HepG2 (cell line): Measurements from ENCODE around the gene AFAP1. TPM values are rescaled to one million over a fixed set of nuclear protein-coding genes. Genes with fewer than 3 reads are reported as not detected.

ENCODE experiments used
- ATAC-seq: fragments of 200-7000 bp; cut with Tn5 transposase; 3 replicates; pipeline ENCODE4 v1.9.1; 2020; ENCODE audit warnings: mild to moderate bottlenecking, moderate library complexity
- BruUV-seq: library from RNA; stranded (reverse); fragments of 400-500 nt; replicated peaks from 2 replicates; lab custom pipeline; 2021; lab: Mats Ljungman, UMichigan
- CTCF ChIA-PET: fragments of 300-600 bp; formaldehyde crosslinking; extraction: SDS; loops from one replicate; lab custom pipeline; 2021; ENCODE audit warnings: low total read pairs, inconsistent platforms, low intra/inter-chr PET ratio; lab: Yijun Ruan, JAX
- POLR2A ChIA-PET: fragments of 350-600 bp; sonication (Branson Sonifier 250); formaldehyde crosslinking; loops from one replicate; lab custom pipeline; 2020; ENCODE audit warnings: antibody characterized with exemption, inconsistent platforms; lab: Yijun Ruan, JAX
- DNase-seq: peaks from one replicate; pipeline ENCODE4 v3.0.0-alpha.2; 2015; ENCODE audit warnings: low spot score
- FAIRE-seq: peaks from 3 replicates; lab custom pipeline; 2011; peaks lifted over from hg19 to GRCh38; lab: Jason Lieb, UNC
- H2AFZ ChIP-seq: one replicate; pipeline ENCODE4 v1.6.1; 2011; ENCODE audit warnings: low read length, inconsistent platforms
- H3K27ac ChIP-seq: fragments of 300-600 bp; 3 replicates; pipeline ENCODE4 v1.8.0; 2011; ENCODE audit warnings: mixed run types, mild to moderate bottlenecking, mixed read lengths, low read length, inconsistent platforms; ENCODE audit not compliant: insufficient read depth; ENCODE audit errors: extremely low read length
- H3K27me3 ChIP-seq, 2 experiments: fragments of 200-600 bp in 1 of 2; 2 replicates in 1 of 2; 3 replicates in 1 of 2; pipeline versions ENCODE4 v1.6.0 to v1.8.0; 2011; ENCODE audit warnings: low read length in 2 of 2, mild to moderate bottlenecking in 2 of 2, moderate library complexity in 2 of 2, inconsistent platforms in 1 of 2; ENCODE audit not compliant: insufficient read depth in 2 of 2, control insufficient read depth in 1 of 2
- H3K36me3 ChIP-seq, 2 experiments: fragments of 200-600 bp in 1 of 2; replicated peaks in 1 of 2; 2 replicates in 1 of 2; 3 replicates in 1 of 2; pipeline versions ENCODE4 v1.5.1 to v1.8.0; 2011; ENCODE audit warnings: low read length in 2 of 2, inconsistent platforms in 1 of 2; ENCODE audit not compliant: insufficient read depth in 2 of 2, control insufficient read depth in 1 of 2
- H3K4me1 ChIP-seq: 2 replicates; pipeline ENCODE4 v1.5.1; 2012; ENCODE audit warnings: low read length, inconsistent platforms; ENCODE audit not compliant: insufficient read depth
- H3K4me2 ChIP-seq: 2 replicates; pipeline ENCODE4 v1.6.0; 2011; ENCODE audit warnings: low read depth, low read length, inconsistent platforms
- H3K4me3 ChIP-seq, 3 experiments: fragments of 200-600 bp in 1 of 3; sonication (generic), shearing (Covaris generic) in 1 of 3; replicated peaks in 1 of 3; 2 replicates each; pipeline ENCODE4 v1.5.1; 2011 to 2016; ENCODE audit warnings: low read length in 3 of 3, inconsistent platforms in 2 of 3, low read depth in 2 of 3, mild to moderate bottlenecking in 2 of 3, control low read depth in 1 of 3, mixed read lengths in 1 of 3; ENCODE audit not compliant: insufficient read depth in 1 of 3
- H3K79me2 ChIP-seq: one replicate; pipeline ENCODE4 v1.6.1; 2011; ENCODE audit warnings: low read length, inconsistent platforms; ENCODE audit not compliant: insufficient read depth
- H3K9ac ChIP-seq: 2 replicates; pipeline ENCODE4 v1.6.0; 2011; ENCODE audit warnings: mild to moderate bottlenecking, low read depth, low read length, inconsistent platforms; ENCODE audit not compliant: insufficient read depth
- H3K9me3 ChIP-seq: 2 replicates; pipeline ENCODE4 v1.5.1; 2012; ENCODE audit warnings: mild to moderate bottlenecking, low read length
- H4K20me1 ChIP-seq: 2 replicates; pipeline ENCODE4 v1.6.0; 2011; ENCODE audit warnings: inconsistent platforms, mild to moderate bottlenecking, low read length, moderate library complexity; ENCODE audit not compliant: insufficient read depth
- GPN1 ChIP-seq: sonication (generic); formaldehyde crosslinking; IDR thresholded peaks from 2 replicates; pipeline ENCODE4 v1.5.1; 2020; ENCODE audit warnings: missing genetic modification reagents, borderline replicate concordance
- KLF6 ChIP-seq: IDR thresholded peaks from 2 replicates; pipeline ENCODE4 v1.8.0; 2016; ENCODE audit warnings: missing biosample characterization, missing genetic modification reagents
- MBNL3 ChIP-seq: fragments of 250-450 bp; sonication (Bioruptor Pico); conservative IDR thresholded peaks from 2 replicates; pipeline ENCODE4 v1.8.0; 2022; ENCODE audit warnings: mild to moderate bottlenecking, inconsistent platforms
- MXI1 ChIP-seq: IDR thresholded peaks from 3 replicates; pipeline ENCODE4 v1.6.1; 2012; ENCODE audit warnings: low read depth, low read length, inconsistent platforms, borderline replicate concordance
- RBFOX2 ChIP-seq: fragments of 200-400 bp; formaldehyde crosslinking; IDR thresholded peaks from 2 replicates; pipeline ENCODE4 v1.6.1; 2017; ENCODE audit warnings: low read depth, mild to moderate bottlenecking, low read length
- WIZ ChIP-seq: sonication (generic); formaldehyde crosslinking; IDR thresholded peaks from 2 replicates; pipeline ENCODE4 v1.5.1; 2020; ENCODE audit warnings: mild to moderate bottlenecking, missing genetic modification reagents
- ZEB1 ChIP-seq: IDR thresholded peaks from 2 replicates; pipeline ENCODE4 v1.6.1; 2012; ENCODE audit warnings: mild to moderate bottlenecking, low read depth, inconsistent platforms; ENCODE audit not compliant: insufficient replicate concordance
- ZMYM4 ChIP-seq: sonication (generic); formaldehyde crosslinking; IDR thresholded peaks from 2 replicates; pipeline ENCODE4 v1.8.1; 2023; ENCODE audit warnings: mild to moderate bottlenecking, missing genetic modification reagents
- ZNF407 ChIP-seq: sonication (generic); formaldehyde crosslinking; IDR thresholded peaks from one replicate; pipeline ENCODE4 v1.5.1; 2020; ENCODE audit warnings: mild to moderate bottlenecking, missing genetic modification reagents; ENCODE audit errors: not compliant biosample characterization
- ZNF770 ChIP-seq: sonication (generic); formaldehyde crosslinking; IDR thresholded peaks from 2 replicates; pipeline ENCODE4 v1.5.0; 2020; ENCODE audit warnings: mild to moderate bottlenecking, missing genetic modification reagents
- WGBS: methylation state at CpG from one replicate; pipeline ENCODE4 v1.1.6; 2017; ENCODE audit warnings: low lambda C conversion rate; 5-methylcytosine and 5-hydroxymethylcytosine counted together
- in situ Hi-C: cut with HindIII; loops from 2 replicates; pipeline ENCODE4 v1.10.0; 2017; ENCODE audit warnings: low pct_unique_long_range_greater_than_20kb; ENCODE audit not compliant: extremely low pct_ligation_motif_present
- intact Hi-C: fragments of 100-400 bp; cut with micrococcal nuclease; formaldehyde crosslinking; loops from one replicate; pipeline ENCODE4 v1.10.0; 2022; ENCODE audit not compliant: unreplicated experiment
- polyA plus RNA-seq, 8 experiments: library from polyadenylated mRNA; depleted of rRNA in 3 of 8; stranded (reverse) in 7 of 8; unstranded in 1 of 8; fragments of >200 nt; fragmentation: Illumina TruSeq in 4 of 8; extraction: Trizol in 4 of 8; gene quantifications; 2 replicates each; pipeline versions ENCODE4 v1.2.1 to v1.2.3, GENCODE V29; 2011 to 2016; ENCODE audit warnings: low read depth in 4 of 8, missing spikeins in 1 of 8, mixed read lengths in 1 of 8; ENCODE audit not compliant: insufficient read depth in 1 of 8
- total RNA-seq, 5 experiments: library from RNA; depleted of rRNA; stranded (reverse); fragments of >200 nt; fragmentation: Illumina TruSeq; extraction: Trizol; gene quantifications; 2 replicates each; pipeline ENCODE4 v1.2.3, GENCODE V29; 2016; ENCODE audit warnings: low read depth in 1 of 5

The AFAP1 gene
- total and polyA plus RNA-seq, 2 of the 13 experiments (the other 11 are each of a cell fraction or from before 2014, with no cell fraction given): 2.5 TPM

- no TSS peak for BruUV-seq
- 55% methylated on average over 6 of the region's 6 CpGs for WGBS
- peak overlapping the region; percentile 39; the same call in 1 of the 2 replicates for H3K4me2 ChIP-seq
- H3K79me2 ChIP-seq: no peaks in the 10 kb centered on the region
- no peak for DNase-seq
- H3K9ac ChIP-seq: no peak overlapping the region
- H3K9me3 ChIP-seq: no peaks in the 10 kb centered on the region
- H3K4me1 ChIP-seq: peaks cover 43% of the 10 kb centered on the region
- in situ Hi-C loops: no loop called here
- no peak for FAIRE-seq
- POLR2A ChIA-PET: no interaction called here
- ATAC-seq: no peak
- intact Hi-C loops: no loop called here
- TF ChIP-seq ZMYM4 (CRISPR knock-in tag): no peak
- TF ChIP-seq ZNF407 (CRISPR knock-in tag): no peak
- no peak for TF ChIP-seq MBNL3
- TF ChIP-seq GPN1: no peak
- no peak for TF ChIP-seq WIZ
- TF ChIP-seq ZEB1: no peak
- TF ChIP-seq RBFOX2: no peak
- no peak for TF ChIP-seq KLF6 (CRISPR knock-in tag)
- no peak for TF ChIP-seq ZNF770 (CRISPR knock-in tag)
- TF ChIP-seq MXI1: no peak
- H3K36me3 ChIP-seq: no peaks in the 10 kb centered on the region
- CTCF ChIA-PET: no interaction called here
- H3K27me3 ChIP-seq: no peaks in the 10 kb centered on the region
- H4K20me1 ChIP-seq: no peaks in the 10 kb centered on the region
- no peak overlapping the region for H2AFZ ChIP-seq
- no peak overlapping the region for H3K4me3 ChIP-seq
- H3K27ac ChIP-seq: peak overlapping the region; percentile 52
Measured at GRCh38 chr4:7750523-7750922, 189.1 kb downstream of the AFAP1 start.
